NK-92 (cell line): ENCODE data around the gene TUBB2B.
"Not testable (repeated sequence)": the region's sequence is repeated elsewhere in the genome, so short reads cannot be mapped to it uniquely, and the experiment has no call there.

ENCODE experiments used
- DNase-seq: peaks from one replicate; lab custom pipeline; 2025; ENCODE audit not compliant: unreplicated experiment; lab: John Stamatoyannopoulos, UW

TUBB2B gene

DNA sequence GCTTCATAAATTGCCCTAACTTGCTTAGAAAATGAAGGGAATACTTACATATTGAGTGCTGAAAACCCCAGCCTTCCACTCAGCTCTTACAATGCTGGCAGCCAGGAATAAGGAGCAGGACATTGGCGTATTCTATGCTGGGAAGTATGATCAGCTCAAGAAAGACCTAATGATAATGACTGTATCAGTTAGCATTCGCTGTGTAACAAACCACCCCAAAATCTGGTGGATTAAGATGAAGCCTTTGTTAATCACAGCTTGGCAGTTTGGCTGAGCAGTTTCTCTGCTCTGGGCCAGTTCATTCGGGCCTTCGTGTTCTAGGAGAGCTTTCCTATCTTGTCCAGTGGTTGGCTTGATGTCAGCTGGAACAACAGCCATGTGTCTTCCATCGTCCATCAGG, 36.7 kb downstream of the TUBB2B start:
- DNase-seq = no peak

DNA sequence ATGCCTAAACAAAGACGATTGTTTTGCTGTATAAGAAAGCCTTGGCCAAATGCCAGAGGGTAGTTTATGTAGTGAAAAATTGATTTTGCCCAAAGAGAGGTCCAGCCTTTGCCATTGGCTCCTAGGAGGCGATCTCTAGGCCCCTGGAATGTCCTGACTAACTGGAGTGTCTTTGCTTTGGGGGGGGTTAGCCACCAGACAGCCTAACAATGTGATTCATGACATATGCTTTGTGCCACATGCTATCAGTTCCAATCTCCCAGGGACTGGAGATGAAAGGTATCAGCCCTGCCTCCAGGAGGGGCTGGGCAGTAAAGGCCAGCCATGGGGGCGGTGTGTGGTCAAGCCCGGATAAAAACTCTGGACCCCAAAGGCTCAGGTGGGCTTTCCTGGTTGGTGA, 37.4 kb downstream of the TUBB2B start:
- no peak for DNase-seq

DNA sequence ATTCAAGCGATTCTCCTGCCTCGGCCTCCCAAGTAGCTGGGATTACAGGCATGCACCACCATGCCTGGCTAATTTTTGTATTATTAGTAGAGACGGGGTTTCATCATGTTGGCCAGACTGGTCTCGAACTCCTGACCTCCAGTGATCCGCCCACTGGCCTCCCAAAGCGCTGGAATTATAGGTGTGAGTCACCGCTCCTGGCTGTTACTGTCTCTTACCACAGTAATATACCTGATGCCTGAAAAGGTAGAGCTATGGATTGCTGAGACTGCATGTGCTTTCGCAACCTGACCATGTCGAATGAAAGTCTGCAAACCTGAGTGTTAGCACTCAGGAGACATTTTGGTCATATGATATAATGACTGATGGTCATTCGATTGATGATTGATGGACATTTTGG, 38.3 kb downstream of the TUBB2B start:
- DNase-seq = not testable (repeated sequence)

DNA sequence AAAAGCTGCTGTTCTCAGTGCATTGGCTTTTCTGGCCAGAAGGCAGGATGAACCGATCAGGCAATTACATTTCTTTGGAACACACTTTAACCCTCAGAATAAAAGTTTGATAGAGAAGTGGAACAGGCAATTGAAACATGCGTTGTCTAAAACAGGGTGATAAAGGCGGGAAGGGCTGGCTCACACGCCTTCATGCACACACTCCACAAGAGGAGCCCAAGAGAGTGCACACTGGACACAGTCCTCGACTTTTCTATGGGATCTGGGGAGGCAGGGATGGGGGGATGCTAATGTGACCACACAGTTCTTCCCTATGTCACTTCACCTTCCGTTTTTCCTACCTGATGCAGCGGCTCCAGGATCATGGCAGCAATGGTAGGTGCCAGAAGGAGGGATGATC, 39.2 kb downstream of the TUBB2B start:
- DNase-seq = no peak

DNA sequence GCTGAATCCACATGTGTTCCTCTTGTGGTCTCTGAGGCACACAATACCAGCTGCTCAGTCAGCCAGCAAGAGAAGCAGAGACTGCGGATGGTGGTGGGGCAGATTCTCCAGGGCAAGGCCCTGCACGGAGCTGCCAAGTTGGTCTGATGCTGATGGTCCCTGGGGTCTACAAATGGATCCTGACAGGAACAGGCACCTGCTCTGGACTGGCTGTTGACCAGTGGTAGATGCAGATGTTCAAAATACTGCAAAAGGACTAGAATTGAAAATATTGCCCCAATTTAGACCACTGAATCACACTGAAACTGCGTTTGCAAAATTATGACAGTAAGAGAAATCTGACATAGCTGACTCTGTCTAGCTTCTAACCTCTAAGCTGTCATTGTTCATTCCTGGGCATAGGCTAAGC, 40.5 kb downstream of the TUBB2B start:
- DNase-seq = no peak

DNA sequence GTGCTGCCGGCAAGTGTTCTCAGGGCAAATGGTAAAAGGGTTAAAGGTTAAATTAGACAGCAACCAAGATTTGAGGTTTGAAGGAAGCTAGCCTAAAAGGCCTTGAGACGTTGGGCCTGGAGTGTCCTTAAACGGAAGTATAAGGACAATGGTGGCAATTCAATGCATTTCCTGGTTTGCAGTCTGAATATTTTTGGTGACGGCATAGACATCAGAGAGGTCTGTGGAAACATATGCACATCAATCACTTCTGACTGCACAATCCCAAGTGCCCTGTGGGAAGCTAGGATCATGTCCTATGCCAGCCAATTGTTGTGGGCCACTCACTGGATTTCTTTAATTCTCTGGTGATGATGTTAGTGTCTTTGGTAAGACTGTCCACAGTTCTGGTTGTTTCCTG, 44.4 kb downstream of the TUBB2B start:
- DNase-seq = no peak

DNA sequence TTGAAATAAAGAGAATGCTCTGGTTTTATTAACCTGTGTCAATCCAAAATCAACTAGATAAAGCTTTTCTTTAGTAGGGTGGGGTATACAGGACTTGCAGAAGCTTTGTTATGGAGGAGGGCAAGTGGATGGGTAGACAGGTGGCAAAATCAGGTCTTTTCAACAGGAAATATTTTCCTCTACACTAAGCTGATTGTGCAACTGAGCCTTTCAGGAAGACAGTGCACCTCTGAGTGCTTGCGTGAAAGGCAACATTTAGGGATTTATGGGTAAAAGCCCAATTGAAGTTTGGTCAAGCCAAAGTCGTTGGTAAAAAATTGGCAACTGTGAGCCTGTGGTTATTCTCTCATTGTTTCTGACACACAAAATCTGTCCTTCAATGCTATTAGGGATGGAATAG, 46.3 kb downstream of the TUBB2B start:
- DNase-seq = no peak

DNA sequence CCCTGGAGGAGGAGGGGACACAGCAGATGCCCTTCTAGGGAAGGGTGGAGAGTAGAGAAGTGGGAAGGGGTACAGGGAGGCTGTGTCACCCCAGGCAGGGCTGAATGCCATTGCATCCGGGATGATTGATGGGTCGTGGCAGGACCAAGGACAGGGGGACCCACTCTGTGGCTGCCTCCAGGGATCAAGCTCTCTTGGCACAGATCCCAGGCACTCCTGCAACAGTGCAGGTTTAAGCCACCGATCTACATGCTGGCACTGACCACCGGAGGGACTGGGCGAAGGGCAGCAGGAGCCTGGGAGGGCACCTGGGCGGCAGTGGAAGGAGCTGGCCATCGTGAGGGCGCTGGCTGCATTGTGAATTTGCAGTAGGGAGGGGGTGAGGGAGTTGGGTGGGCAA, 47.5 kb downstream of the TUBB2B start:
- DNase-seq = not testable (repeated sequence)

DNA sequence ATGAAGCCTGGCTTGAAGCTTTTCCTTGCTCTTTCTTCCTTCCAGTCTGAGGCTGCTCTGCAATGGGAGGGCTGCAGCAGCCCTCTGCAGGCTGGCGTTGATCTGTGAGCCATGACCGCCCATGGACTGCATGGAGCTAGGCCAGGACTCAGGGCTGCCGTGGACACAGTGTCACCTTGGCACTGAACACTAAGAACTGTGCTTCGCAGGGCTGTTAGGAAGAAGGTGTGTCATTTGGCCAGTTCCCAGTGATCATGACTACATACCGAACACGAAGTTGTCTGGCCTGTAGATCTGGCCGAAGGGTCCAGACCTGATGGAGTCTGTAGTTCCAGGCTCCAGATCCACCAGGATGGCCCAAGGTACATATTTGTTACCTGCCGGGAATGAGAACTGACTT, 48.8 kb downstream of the TUBB2B start:
- not testable (repeated sequence) for DNase-seq

DNA sequence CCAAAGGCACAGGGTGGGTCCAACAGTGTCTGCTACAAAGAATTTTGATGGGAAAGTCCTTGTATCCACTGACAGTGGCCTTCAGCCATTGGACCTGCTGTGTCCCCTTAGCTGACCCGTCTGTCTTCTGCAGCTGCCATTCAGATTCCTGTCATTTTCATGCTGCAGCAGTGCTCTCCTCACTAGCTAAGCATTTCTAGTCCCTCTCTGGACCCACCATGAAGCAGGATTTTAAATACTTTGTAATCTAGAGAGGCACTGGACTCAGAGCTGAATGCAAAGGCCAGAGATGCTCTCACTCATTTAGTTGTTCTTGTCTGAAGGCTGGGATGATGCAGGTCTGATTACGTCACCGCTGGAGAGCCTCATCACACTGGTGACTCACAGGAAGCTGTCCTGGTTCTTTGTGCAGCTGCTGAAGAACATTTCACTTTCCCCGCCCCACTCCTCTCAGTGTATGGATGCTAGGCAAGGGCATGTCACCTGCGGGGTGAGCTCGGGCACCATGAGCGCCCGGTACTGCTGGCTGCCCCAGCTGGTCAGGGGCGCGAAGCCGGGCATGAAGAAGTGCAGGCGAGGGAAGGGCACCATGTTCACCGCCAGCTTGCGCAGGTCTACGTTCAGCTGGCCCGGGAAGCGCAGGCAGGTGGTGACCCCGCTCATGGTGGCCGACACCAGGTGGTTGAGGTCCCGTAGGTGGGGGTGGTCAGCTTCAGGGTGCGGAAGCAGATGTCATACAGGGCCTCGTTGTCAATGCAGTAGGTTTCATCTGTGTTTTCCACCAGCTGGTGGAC, 50.7 kb downstream of the TUBB2B start:
- no peak for DNase-seq

DNA sequence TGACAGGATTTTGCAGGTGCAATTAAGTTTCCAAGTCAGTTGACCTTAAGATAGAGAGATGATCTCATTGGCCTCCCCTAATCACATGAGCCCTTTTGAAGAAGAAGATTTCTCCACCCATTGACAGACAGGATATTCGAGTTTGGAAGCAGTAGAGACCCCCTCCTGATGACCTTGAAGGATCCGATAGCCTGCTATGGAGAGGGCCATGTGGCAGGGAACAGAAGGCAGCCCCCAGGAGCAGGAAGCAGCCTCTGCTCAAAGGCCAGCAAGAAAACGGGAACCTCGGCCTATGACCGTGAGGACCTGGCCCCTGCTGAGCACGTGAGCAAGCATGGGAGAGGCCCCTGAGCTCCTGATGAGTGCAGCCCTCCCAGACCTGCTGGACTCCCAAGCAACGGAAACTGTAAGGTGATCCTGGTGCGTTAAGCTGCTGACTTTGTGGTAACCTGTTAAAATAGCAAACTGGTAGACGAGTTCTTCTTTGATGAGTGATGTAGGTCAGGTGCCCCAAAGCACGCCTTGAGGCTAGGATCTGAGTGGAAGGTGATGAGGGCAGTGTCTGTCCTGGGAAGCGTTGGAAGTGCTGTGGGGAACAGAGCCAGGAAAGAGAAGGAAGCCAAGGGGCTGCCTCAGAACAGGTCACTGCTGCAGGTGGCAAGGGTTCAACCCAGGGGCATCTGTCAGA, 51.6 kb downstream of the TUBB2B start:
- no peak for DNase-seq
